GM06990 (cell line): ENCODE results near the gene CYRIA.
A peak's percentile ranks its signal among the peaks of the same experiment; 100 is the strongest.

Source experiments
- DNase-seq: peaks from one replicate; pipeline ENCODE4 v3.0.0-alpha.2; 2011; ENCODE audit not compliant: insufficient read length; ENCODE audit errors: extremely low read depth
- H3K27me3 ChIP-seq: replicated peaks from 2 replicates; pipeline ENCODE4 v1.6.0; 2011; ENCODE audit warnings: low read length; ENCODE audit not compliant: control insufficient read depth, insufficient read depth
- H3K36me3 ChIP-seq: 2 replicates; pipeline ENCODE4 v1.5.1; 2011; ENCODE audit warnings: low read length; ENCODE audit not compliant: control insufficient read depth, insufficient read depth
- H3K4me3 ChIP-seq: replicated peaks from 2 replicates; pipeline ENCODE4 v1.5.1; 2011; ENCODE audit warnings: low read depth, mild to moderate bottlenecking, control low read depth, low read length
- TF ChIP-seq, protein P1 (sequence below): IDR thresholded peaks from 2 replicates; pipeline ENCODE4 v1.5.1; 2011; ENCODE audit warnings: low read length, control low read depth, mild to moderate bottlenecking, inconsistent platforms; ENCODE audit not compliant: insufficient read depth, poor library complexity, severe bottlenecking

CYRIA gene

DNA sequence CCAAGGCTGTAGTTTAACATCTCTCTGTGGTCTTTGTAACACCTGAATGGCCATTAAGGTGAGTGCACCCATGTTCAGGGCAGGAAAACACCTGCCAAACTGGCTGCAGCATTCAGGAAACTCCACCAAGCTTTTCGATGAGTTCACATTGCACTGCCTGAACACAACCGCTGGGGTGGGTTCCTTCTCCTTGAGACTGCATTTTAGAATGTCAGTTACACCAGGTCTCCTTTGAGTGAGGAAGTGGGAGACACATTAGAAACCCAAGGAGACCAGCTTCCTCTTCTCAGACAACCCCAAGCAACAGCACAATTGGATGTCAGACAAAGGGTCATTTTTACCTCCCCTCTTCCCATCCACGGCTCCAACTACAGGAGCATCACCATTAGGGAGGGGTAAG, 35.2 kb downstream of the CYRIA start:
- TF ChIP-seq, protein P1, sequence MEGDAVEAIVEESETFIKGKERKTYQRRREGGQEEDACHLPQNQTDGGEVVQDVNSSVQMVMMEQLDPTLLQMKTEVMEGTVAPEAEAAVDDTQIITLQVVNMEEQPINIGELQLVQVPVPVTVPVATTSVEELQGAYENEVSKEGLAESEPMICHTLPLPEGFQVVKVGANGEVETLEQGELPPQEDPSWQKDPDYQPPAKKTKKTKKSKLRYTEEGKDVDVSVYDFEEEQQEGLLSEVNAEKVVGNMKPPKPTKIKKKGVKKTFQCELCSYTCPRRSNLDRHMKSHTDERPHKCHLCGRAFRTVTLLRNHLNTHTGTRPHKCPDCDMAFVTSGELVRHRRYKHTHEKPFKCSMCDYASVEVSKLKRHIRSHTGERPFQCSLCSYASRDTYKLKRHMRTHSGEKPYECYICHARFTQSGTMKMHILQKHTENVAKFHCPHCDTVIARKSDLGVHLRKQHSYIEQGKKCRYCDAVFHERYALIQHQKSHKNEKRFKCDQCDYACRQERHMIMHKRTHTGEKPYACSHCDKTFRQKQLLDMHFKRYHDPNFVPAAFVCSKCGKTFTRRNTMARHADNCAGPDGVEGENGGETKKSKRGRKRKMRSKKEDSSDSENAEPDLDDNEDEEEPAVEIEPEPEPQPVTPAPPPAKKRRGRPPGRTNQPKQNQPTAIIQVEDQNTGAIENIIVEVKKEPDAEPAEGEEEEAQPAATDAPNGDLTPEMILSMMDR: peak; percentile 32
- Histone ChIP-seq H3K36me3 (no peaks in the 10 kb centered on the region), H3K4me3 (no peak overlapping the region), H3K27me3 (peaks cover 1% of the 10 kb centered on the region; the same call in 1 of the 2 replicates)
- no peak for DNase-seq

DNA sequence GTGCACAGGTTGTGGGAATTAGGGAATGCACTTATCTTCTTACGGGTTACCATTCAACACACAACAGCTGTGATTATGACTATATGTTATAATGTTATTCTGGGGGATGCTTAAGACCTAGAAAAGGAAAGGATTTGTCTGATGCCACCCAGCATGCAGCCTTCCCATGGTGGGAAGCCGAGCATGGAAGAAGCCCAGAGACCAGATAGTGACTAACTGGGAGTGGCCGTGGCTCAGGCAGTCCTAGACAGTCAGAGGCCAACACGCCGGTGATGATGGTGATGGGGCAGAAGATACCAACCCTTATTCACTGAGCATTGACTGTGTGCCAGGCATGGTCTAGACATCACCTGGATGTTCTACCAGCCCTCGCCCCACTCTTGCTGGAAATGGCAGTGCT, 35.9 kb downstream of the CYRIA start:
- TF ChIP-seq, protein P1: no peak
- H3K36me3 ChIP-seq: no peaks in the 10 kb centered on the region
- DNase-seq: no peak
- no peak overlapping the region for H3K4me3 ChIP-seq
- peaks cover 1% of the 10 kb centered on the region; the same call in 1 of the 2 replicates for H3K27me3 ChIP-seq

DNA sequence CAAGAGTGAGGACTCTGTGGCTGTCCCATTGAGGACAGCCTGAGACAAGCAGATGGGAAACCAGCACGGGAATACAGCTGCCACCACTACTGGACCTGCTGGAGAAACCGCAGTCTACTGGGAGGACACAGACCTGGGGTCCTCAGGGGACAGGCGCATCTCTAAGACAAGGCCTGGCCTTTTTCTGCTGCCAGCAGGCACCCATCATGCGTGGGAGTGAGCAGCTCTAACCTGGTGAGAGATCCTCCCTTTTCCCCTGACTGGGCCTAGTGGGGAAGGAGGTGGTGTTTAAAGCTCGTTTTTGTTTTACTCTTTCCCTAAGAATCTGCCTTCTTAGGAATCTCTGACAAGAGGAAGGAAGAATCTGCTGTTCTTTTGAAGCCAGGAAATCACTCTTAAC, 36.6 kb downstream of the CYRIA start:
- no peak for DNase-seq
- H3K36me3 ChIP-seq: no peaks in the 10 kb centered on the region
- TF ChIP-seq, protein P1: no peak

DNA sequence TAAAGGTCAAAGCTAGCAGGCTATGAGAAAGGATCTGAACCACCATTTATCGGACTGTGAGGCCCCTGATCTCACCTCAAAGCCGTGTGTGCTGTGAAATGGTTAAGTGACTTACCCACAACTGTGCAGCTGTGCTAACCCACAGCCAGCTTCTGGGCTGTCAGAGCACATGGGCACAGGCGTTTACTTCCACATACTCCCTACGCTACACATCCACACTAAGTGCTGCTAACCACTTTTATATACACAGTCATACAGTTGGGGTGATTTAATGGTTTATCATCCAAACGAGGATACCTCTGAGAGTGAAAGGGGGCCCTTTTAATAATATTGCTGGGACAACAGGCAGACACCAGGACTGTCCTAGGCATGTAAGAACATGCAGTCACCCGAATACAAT, 37.3 kb downstream of the CYRIA start:
- Histone ChIP-seq H3K36me3 (no peaks in the 10 kb centered on the region), H3K4me3 (no peak overlapping the region)

More for the DNA sequence above, 36.6 kb downstream of the CYRIA start:
- Histone ChIP-seq H3K27me3 (peaks cover 1% of the 10 kb centered on the region; the same call in 1 of the 2 replicates), H3K4me3 (no peak overlapping the region)

DNA sequence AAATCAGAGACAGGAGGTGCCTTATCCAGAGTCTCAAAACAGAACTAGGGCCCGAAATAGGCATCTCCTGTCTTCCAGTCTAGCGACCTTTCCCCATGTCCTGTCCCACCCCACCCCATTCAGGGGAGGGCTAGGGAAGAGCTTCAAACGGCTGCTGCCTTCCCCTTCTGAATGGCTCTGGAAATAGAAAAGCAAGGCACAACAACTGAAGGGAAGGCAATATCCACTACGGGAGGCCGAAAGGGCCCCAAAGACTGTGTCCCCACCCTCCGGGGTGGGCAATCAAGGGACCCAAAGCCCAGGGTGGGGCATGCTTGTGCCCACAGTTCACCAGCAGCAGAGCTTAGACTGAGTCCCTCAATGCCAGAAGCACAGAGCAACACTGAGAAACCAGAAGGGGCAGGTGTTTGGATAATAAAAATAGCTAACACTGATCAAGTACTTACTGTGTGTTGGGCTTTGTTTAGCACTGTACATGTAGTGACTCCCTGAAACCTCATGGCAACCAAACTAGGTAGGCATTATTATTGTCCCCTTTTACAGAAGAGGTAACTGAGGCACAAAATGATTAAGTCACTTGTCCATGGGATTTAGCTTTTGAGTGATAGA, 38.5 kb downstream of the CYRIA start:
- no peak overlapping the region for H3K4me3 ChIP-seq
- peaks cover 1% of the 10 kb centered on the region for H3K27me3 ChIP-seq
- TF ChIP-seq, protein P1: no peak
- no peaks in the 10 kb centered on the region for H3K36me3 ChIP-seq
- DNase-seq: no peak

More for the DNA sequence above, 37.3 kb downstream of the CYRIA start:
- TF ChIP-seq, protein P1: no peak
- DNase-seq: no peak
- peaks cover 1% of the 10 kb centered on the region; the same call in 1 of the 2 replicates for H3K27me3 ChIP-seq
